SK-N-MC (cell line): ENCODE measurements around the gene LITAF.

ENCODE experiments used
- DNase-seq: peaks from one replicate; pipeline ENCODE4 v3.0.0-alpha.2; 2011; ENCODE audit warnings: low read depth, low spot score
- H3K27ac ChIP-seq: fragments of 200-600 bp; sonication (generic); 2 replicates; pipeline ENCODE4 v1.5.1; 2016; ENCODE audit warnings: mixed run types
- H3K36me3 ChIP-seq: fragments of 200-600 bp; sonication (generic); 2 replicates; pipeline ENCODE4 v1.6.1; 2017; ENCODE audit warnings: antibody characterized with exemption, low read length, mixed read lengths; ENCODE audit not compliant: insufficient read depth
- H3K4me3 ChIP-seq: fragments of 200-600 bp; sonication (generic); 2 replicates; pipeline ENCODE4 v1.5.1; 2016
- H3K9ac ChIP-seq: fragments of 200-600 bp; sonication (generic); 2 replicates; pipeline ENCODE4 v1.8.0; 2017; ENCODE audit warnings: mixed run types, mixed read lengths; ENCODE audit not compliant: insufficient read length
- H3K9me3 ChIP-seq: fragments of 200-600 bp; sonication (generic); 2 replicates; pipeline ENCODE4 v1.6.1; 2017; ENCODE audit warnings: low read depth, mild to moderate bottlenecking, antibody characterized with exemption, low read length, moderate library complexity, mixed read lengths
- EZH2 ChIP-seq: fragments of 200-600 bp; sonication (generic); IDR thresholded peaks from one replicate; pipeline ENCODE4 v1.6.1; 2017; ENCODE audit warnings: antibody characterized with exemption
- FOXP2 ChIP-seq: optimal IDR thresholded peaks from 2 replicates; pipeline ENCODE3; 2011; ENCODE audit warnings: mild to moderate bottlenecking, moderate library complexity; ENCODE audit not compliant: insufficient read depth; ENCODE audit errors: extremely low read length, control extremely low read depth
- POLR2AphosphoS5 ChIP-seq: IDR thresholded peaks from 2 replicates; pipeline ENCODE4 v1.6.1; 2012; ENCODE audit warnings: mild to moderate bottlenecking, low read depth, low read length, borderline replicate concordance

LITAF gene

GRCh38 chr16:11630046-11630767 lies 43.5 kb upstream of the LITAF start:
- Histone ChIP-seq H3K9ac (no peak overlapping the region), H3K4me3 (no peak overlapping the region), H3K9me3 (no peaks in the 10 kb centered on the region), H3K27ac (no peak overlapping the region), H3K36me3 (no peaks in the 10 kb centered on the region)
- DNase-seq = no peak
- TF ChIP-seq EZH2 = no peak
- no peak for TF ChIP-seq POLR2AphosphoS5
- TF ChIP-seq FOXP2 = no peak

GRCh38 chr16:11629071-11630030 lies 42.6 kb upstream of the LITAF start:
- no peaks in the 10 kb centered on the region for H3K9me3 ChIP-seq
- no peak for TF ChIP-seq POLR2AphosphoS5
- no peak for DNase-seq
- H3K36me3 ChIP-seq = no peaks in the 10 kb centered on the region
- no peak overlapping the region for H3K4me3 ChIP-seq
- H3K9ac ChIP-seq = no peak overlapping the region
- H3K27ac ChIP-seq = no peak overlapping the region

DNA sequence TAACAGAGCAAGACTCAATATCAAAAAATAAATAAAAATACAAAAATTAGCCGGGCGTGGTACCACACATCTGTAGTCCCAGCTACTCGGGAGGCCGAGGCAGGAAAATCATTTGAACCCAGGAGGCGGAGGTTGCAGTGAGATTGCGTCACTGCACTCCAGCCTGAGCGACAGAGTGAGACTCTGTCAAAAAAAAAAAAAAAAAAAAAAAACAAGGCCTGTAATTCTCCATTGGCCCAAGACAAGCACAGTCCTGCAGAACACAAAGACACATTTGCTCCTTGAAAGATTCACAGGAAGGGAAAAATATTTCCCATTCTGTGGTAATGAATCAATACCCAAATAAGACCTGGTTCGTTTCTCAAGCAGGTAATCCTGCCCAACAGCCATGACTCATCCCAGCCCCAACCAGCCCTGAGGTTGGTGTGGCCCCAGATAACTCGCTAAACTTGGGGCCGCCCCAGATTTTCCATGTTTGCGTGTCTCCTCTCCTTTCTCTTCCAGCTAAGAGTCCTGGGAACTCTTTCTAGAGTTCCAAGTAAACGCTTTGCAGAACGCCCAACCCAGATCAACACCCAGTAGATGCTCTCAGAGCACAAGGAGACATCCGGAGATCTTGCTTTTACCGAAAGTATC lies 41.2 kb upstream of the LITAF start:
- TF ChIP-seq FOXP2 (no peak), POLR2AphosphoS5 (no peak), EZH2 (no peak)
- Histone ChIP-seq H3K36me3 (no peaks in the 10 kb centered on the region), H3K27ac (peak overlapping the region; percentile 44; the same call in 1 of the 2 replicates)

GRCh38 chr16:11627292-11627663 lies 40.6 kb upstream of the LITAF start:
- H3K9me3 ChIP-seq = no peaks in the 10 kb centered on the region
- no peak overlapping the region for H3K27ac ChIP-seq
- no peak overlapping the region for H3K9ac ChIP-seq
- H3K36me3 ChIP-seq = no peaks in the 10 kb centered on the region
- DNase-seq = no peak
- TF ChIP-seq FOXP2 (no peak), EZH2 (no peak), POLR2AphosphoS5 (no peak)
- H3K4me3 ChIP-seq = no peak overlapping the region

More for the DNA sequence above, 41.2 kb upstream of the LITAF start:
- no peak overlapping the region for H3K4me3 ChIP-seq
- no peaks in the 10 kb centered on the region for H3K9me3 ChIP-seq
- no peak overlapping the region for H3K9ac ChIP-seq
- DNase-seq = no peak

DNA sequence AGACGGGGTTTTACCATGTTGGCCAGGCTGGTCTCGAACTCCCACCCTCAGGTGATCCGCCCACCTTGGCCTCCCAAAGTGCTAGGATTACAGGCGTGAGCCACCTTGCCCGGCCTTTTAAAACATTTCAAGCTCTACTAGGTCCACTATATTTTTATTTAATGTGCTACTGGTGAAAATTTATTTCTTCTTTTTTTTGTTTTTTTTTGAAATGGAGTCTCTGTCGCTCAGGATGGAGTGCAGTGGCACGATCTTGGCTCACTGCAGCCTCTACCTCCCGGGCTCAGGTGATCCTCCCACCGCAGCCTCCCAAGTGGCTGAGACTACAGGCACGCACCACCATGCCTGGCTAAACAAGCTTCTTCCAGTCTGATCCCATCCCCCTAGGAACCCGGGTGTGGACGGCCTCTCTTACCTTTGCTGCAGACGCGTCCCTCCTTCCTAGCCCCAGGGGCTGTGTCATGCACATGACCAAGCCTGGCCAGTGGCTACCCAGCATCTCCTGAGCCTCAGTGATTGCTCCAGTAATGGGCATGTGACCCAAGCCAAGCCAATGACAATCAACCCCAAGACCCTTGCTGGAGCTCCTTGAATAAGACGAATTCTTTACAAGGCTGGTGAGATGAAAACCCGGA lies 40.1 kb upstream of the LITAF start:
- no peak for TF ChIP-seq EZH2
- TF ChIP-seq POLR2AphosphoS5 = no peak
- TF ChIP-seq FOXP2 = no peak
- Histone ChIP-seq H3K9me3 (no peaks in the 10 kb centered on the region), H3K36me3 (no peaks in the 10 kb centered on the region), H3K27ac (no peak overlapping the region), H3K9ac (no peak overlapping the region), H3K4me3 (no peak overlapping the region)
- no peak for DNase-seq

DNA sequence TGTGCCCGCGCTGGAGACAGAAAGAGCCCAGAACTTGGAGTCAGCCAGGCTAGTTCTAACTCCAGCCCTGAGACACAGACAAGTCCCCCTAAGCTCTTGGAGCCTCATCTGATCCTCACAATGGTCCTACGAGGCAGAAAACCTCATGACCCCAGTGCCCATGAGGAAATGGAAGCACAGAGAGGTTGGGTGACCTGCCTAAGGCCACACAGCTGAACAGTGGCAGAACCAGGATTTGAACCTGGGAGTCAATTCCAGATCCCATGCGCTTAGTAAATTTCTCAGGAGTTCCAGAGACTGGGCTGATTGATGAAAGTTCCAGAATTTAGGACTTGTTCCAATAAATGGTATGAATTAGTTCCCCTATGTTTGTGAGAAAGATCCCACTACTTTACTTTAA lies 39.0 kb upstream of the LITAF start:
- TF ChIP-seq EZH2 = no peak
- TF ChIP-seq POLR2AphosphoS5 = no peak
- TF ChIP-seq FOXP2 = no peak
- DNase-seq = no peak
- H3K27ac ChIP-seq = no peak overlapping the region
- no peak overlapping the region for H3K9ac ChIP-seq
- no peaks in the 10 kb centered on the region for H3K36me3 ChIP-seq
- H3K4me3 ChIP-seq = no peak overlapping the region
- no peaks in the 10 kb centered on the region for H3K9me3 ChIP-seq

DNA sequence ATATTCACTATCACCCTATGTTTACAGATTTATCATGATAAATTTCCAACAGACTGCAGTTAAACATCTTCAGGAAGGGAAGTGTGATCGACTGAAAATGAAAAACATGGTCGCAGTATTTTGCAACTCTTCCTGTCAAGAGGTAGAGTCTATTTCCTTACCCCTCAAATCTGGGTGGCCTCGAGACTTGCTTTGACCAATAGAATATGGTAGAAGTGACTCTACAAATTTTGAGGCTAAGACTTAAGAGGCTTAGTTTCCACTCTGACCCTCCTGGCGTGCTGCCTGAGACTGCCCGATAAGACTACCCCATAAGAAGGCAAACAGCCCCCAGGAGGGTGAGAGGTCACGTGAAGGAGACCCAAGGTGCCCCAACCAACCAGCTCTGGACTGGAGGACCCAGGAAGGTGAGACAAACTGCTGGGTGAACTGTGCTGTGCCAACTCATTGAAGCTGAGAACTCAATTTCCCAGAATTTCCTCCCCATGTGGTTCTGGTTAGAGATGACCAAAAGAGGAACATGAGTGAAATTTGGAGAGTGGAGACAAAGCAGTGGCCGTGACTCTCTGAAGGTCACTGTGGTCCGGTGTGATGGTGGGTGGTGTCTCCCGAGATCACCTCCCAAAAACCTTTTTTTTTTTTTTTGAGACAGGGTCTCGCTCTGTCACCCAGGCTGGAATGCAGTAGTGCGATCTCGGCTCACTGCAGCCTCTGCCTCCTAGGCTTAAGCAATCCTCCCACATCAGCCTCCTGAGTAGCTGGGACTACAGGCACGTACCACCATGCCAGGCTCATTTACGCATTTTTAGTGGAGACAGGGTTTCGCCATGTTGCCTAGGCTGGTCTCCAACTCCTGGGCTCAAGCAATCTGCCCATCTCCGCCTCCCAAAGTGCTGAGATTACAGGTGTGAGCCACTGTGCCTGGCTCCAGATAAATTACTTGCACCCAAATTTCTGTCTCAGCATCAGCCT lies 38.2 kb upstream of the LITAF start:
- no peak overlapping the region for H3K4me3 ChIP-seq

More for the DNA sequence above, 38.2 kb upstream of the LITAF start:
- H3K36me3 ChIP-seq = no peaks in the 10 kb centered on the region
- H3K9me3 ChIP-seq = no peaks in the 10 kb centered on the region
- TF ChIP-seq POLR2AphosphoS5 (no peak), EZH2 (no peak), FOXP2 (no peak)
- no peak overlapping the region for H3K27ac ChIP-seq
- no peak overlapping the region for H3K9ac ChIP-seq
- no peak for DNase-seq
